Spleen (tissue), 7 donors: ENCODE data around the gene FILIP1.

ENCODE experiments used
- POLR2A ChIP-seq, 3 donors: fragments of 450-650 bp; IDR thresholded peaks; one replicate each; pipeline ENCODE4 v1.5.1; 2017; ENCODE audit warnings: antibody characterized with exemption in 3 of 3, mild to moderate bottlenecking in 1 of 3
- TF ChIP-seq, protein P1 (sequence below), 11 experiments: fragments of 200-600 bp in 7 of 11; fragments of 450-650 bp in 4 of 11; sonication (generic) in 4 of 11; IDR thresholded peaks in 8 of 11; conservative IDR thresholded peaks in 3 of 11; 1 replicate in 7 of 11; 2 replicates in 4 of 11; pipeline versions ENCODE4 v1.4.0 to v1.8.0; 2016 to 2021; ENCODE audit warnings: antibody characterized with exemption in 11 of 11, inconsistent platforms in 4 of 11, mild to moderate bottlenecking in 1 of 11
- donor health status: DM: no; HTN: no; CAD: no; lungs with moderate emphysema.
- donor health status: DM: no; HTN: no; CAD: no.
- donor health status: DM: no; HTN: no; CAD: no.

DNA sequence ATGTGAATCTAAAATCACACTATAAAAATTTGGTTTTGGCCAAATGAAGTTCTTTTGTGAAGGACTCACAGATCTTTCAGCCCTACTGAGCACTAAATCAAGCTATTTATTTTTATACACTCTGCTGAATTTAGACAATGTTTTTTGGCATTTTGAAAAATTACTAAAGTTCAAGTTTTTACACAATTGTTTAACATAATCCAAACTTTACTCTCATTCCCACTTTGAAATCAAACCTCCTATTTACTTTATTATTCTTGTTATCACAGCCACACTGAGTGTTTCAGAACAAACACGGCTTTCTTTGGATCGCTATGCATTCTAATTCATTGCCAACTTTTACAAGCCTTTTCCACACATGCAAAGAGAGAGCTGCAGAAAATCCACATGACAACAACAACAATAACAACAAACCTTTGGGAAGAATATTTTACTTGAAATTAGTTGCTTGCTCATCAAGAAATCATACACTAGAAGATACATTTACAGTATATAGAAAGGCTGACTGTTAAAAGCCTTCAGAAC is 159.9 kb downstream of the FILIP1 start:
- TF ChIP-seq POLR2A (IDR thresholded peaks at IDR 0.05): no peak
- TF ChIP-seq, protein P1, sequence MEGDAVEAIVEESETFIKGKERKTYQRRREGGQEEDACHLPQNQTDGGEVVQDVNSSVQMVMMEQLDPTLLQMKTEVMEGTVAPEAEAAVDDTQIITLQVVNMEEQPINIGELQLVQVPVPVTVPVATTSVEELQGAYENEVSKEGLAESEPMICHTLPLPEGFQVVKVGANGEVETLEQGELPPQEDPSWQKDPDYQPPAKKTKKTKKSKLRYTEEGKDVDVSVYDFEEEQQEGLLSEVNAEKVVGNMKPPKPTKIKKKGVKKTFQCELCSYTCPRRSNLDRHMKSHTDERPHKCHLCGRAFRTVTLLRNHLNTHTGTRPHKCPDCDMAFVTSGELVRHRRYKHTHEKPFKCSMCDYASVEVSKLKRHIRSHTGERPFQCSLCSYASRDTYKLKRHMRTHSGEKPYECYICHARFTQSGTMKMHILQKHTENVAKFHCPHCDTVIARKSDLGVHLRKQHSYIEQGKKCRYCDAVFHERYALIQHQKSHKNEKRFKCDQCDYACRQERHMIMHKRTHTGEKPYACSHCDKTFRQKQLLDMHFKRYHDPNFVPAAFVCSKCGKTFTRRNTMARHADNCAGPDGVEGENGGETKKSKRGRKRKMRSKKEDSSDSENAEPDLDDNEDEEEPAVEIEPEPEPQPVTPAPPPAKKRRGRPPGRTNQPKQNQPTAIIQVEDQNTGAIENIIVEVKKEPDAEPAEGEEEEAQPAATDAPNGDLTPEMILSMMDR (IDR thresholded peaks at IDR 0.05 in 8 of 11, conservative IDR thresholded peaks at IDR 0.05 in 3 of 11): no peak
